K562 (cell line): ENCODE measurements around the gene PGRMC2. TPM values are rescaled to one million over a fixed set of nuclear protein-coding genes. Genes with fewer than 3 reads are reported as not detected.
A peak's percentile ranks its signal among the peaks of the same experiment; 100 is the strongest.

Experiments used
- ARID2 ChIP-seq: fragments of 450-650 bp; IDR thresholded peaks from 2 replicates; pipeline ENCODE4 v1.6.1; 2017; ENCODE audit warnings: antibody characterized with exemption, mild to moderate bottlenecking
- BRF1 ChIP-seq: IDR thresholded peaks from 3 replicates; pipeline ENCODE4 v1.6.1; 2011; ENCODE audit warnings: borderline replicate concordance, mild to moderate bottlenecking; ENCODE audit not compliant: insufficient read length; ENCODE audit errors: extremely low read depth
- ESRRB ChIP-seq: fragments of 250-450 bp; sonication (Bioruptor Pico); IDR thresholded peaks from 2 replicates; pipeline ENCODE4 v1.5.0; 2020; ENCODE audit warnings: mild to moderate bottlenecking, moderate library complexity, borderline replicate concordance
- KLF16 ChIP-seq: IDR thresholded peaks from 2 replicates; pipeline ENCODE4 v1.6.1; 2016; ENCODE audit warnings: antibody characterized with exemption
- LARP7 ChIP-seq: fragments of 450-650 bp; IDR thresholded peaks from 2 replicates; pipeline ENCODE4 v1.6.1; 2016
- LEF1 ChIP-seq: fragments of 450-650 bp; IDR thresholded peaks from 2 replicates; pipeline ENCODE4 v1.6.1; 2016; ENCODE audit warnings: mild to moderate bottlenecking
- PHB ChIP-seq: fragments of 250-450 bp; sonication (Bioruptor Pico); IDR thresholded peaks from 2 replicates; pipeline ENCODE4 v1.5.0; 2021
- RHOXF2B ChIP-seq: fragments of 250-450 bp; sonication (Bioruptor Pico); conservative IDR thresholded peaks from 2 replicates; pipeline ENCODE4 v1.5.1; 2021
- SNRNP70 ChIP-seq: fragments of 200-400 bp; formaldehyde crosslinking; optimal IDR thresholded peaks from 2 replicates; pipeline ENCODE3; 2017; ENCODE audit warnings: low read depth, low read length
- SRF ChIP-seq, 2 experiments: fragments of 250-450, 450-650 bp in 1 of 2; sonication (Bioruptor Pico) in 1 of 2; sonication (generic) in 1 of 2; formaldehyde crosslinking; IDR thresholded peaks; 2 replicates each; pipeline versions ENCODE4 v1.5.0 to v1.5.1; 2020 to 2022; ENCODE audit warnings: mild to moderate bottlenecking in 1 of 2, missing genetic modification reagents in 1 of 2
- STAT5B ChIP-seq: fragments of 250-450 bp; sonication (Bioruptor Pico); IDR thresholded peaks from 2 replicates; pipeline ENCODE4 v1.8.0; 2021; ENCODE audit warnings: mild to moderate bottlenecking, inconsistent platforms
- TEAD2 ChIP-seq: fragments of 450-650 bp; IDR thresholded peaks from 2 replicates; pipeline ENCODE4 v1.6.1; 2016; ENCODE audit warnings: missing genetic modification characterization, control low read depth, missing compliant biosample characterization
- TGIF2 ChIP-seq: sonication (generic); formaldehyde crosslinking; IDR thresholded peaks from 2 replicates; pipeline ENCODE4 v1.8.1; 2022; ENCODE audit warnings: mild to moderate bottlenecking, missing genetic modification reagents, moderate library complexity
- TRIM24 ChIP-seq, 2 experiments: fragments of 450-650 bp; IDR thresholded peaks; 2 replicates each; pipeline ENCODE4 v1.6.1; 2016
- polyA plus RNA-seq, 8 experiments: library from polyadenylated mRNA; depleted of rRNA in 4 of 8; stranded (reverse) in 5 of 8; unstranded in 3 of 8; fragments of >200 nt; fragmentation: Nextera tagmentation in 2 of 8; fragmentation: Illumina TruSeq in 1 of 8; extraction: Ambion mirVana in 2 of 8; extraction: Trizol in 1 of 8; gene quantifications; 2 replicates each; pipeline versions ENCODE4 v1.2.1 to v1.2.3, GENCODE V29; 2011 to 2014; ENCODE audit warnings: inconsistent platforms in 1 of 8, missing spikeins in 1 of 8
- total RNA-seq, 7 experiments: library from RNA; depleted of rRNA in 6 of 7; stranded (reverse); fragments of >200 nt in 6 of 7; fragmentation: Illumina TruSeq in 2 of 7; extraction: Trizol in 2 of 7; gene quantifications; 2 replicates each; pipeline versions ENCODE4 v1.2.1 to v1.2.3, GENCODE V29; 2011 to 2021; ENCODE audit warnings: low replicate concordance in 1 of 7
- TF ChIP-seq, protein P1 (sequence below): sonication (generic); formaldehyde crosslinking; IDR thresholded peaks from 2 replicates; pipeline ENCODE4 v1.4.0; 2020; ENCODE audit warnings: mild to moderate bottlenecking, missing genetic modification reagents
- TF ChIP-seq, protein P2 (sequence below): fragments of 450-650 bp; IDR thresholded peaks from 2 replicates; pipeline ENCODE4 v1.6.1; 2016; ENCODE audit warnings: borderline replicate concordance
- TF ChIP-seq, protein P3 (sequence below): fragments of 450-650 bp; IDR thresholded peaks from 2 replicates; pipeline ENCODE4 v1.6.1; 2018; ENCODE audit not compliant: partially characterized antibody
- TF ChIP-seq, protein P4 (sequence below), 2 experiments: fragments of 150-350 bp in 1 of 2; IDR thresholded peaks; 2 replicates each; pipeline ENCODE4 v1.6.1; 2012 to 2016; ENCODE audit warnings: low read depth in 2 of 2, low read length in 2 of 2, mild to moderate bottlenecking in 1 of 2, moderate library complexity in 1 of 2

The PGRMC2 gene
- total and polyA plus RNA-seq, 9 of the 15 experiments (the other 6 are each of a cell fraction or from before 2014, with no cell fraction given) = 12.4 to 81.3 (median 22.7) TPM

DNA sequence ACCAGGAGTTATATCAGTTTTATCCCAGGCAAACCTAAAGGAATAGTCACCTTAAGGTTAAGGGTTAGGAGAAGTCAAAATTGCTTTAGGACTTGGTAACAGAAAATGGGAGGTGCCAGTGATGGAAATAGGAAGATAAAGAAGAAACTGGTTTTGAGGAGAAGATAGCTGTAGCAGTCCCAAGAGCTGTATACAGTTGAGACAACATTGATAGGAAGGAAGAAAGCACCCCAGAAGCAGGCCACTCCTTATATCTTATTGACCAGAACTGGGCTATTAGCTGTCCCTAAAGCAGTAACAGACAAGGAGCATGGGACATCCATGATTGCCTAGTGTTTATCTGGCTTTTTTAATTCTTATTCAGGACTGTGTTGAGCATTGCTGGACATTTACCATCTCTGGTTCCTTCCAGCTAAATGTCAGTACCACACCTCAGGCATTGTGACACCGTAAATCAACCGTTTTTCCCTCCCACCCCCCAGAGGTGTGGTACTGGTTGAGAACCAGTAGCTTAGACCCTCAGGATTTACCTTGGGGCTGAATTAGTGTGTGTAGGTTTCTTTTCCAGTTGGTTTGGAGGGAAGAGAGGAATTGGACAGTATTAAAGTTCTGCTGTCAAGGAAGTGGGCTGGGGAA, 2.0 kb upstream of the PGRMC2 start (continued):
- TF ChIP-seq LARP7 = no peak
- TF ChIP-seq RHOXF2B (CRISPR knock-in tag) = no peak
- TF ChIP-seq, protein P1, sequence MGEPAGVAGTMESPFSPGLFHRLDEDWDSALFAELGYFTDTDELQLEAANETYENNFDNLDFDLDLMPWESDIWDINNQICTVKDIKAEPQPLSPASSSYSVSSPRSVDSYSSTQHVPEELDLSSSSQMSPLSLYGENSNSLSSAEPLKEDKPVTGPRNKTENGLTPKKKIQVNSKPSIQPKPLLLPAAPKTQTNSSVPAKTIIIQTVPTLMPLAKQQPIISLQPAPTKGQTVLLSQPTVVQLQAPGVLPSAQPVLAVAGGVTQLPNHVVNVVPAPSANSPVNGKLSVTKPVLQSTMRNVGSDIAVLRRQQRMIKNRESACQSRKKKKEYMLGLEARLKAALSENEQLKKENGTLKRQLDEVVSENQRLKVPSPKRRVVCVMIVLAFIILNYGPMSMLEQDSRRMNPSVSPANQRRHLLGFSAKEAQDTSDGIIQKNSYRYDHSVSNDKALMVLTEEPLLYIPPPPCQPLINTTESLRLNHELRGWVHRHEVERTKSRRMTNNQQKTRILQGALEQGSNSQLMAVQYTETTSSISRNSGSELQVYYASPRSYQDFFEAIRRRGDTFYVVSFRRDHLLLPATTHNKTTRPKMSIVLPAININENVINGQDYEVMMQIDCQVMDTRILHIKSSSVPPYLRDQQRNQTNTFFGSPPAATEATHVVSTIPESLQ (CRISPR knock-in tag) = no peak
- no peak for TF ChIP-seq ARID2
- TF ChIP-seq ESRRB (CRISPR knock-in tag) = no peak
- no peak for TF ChIP-seq STAT5B
- TF ChIP-seq LEF1 = no peak
- TF ChIP-seq, protein P2, sequence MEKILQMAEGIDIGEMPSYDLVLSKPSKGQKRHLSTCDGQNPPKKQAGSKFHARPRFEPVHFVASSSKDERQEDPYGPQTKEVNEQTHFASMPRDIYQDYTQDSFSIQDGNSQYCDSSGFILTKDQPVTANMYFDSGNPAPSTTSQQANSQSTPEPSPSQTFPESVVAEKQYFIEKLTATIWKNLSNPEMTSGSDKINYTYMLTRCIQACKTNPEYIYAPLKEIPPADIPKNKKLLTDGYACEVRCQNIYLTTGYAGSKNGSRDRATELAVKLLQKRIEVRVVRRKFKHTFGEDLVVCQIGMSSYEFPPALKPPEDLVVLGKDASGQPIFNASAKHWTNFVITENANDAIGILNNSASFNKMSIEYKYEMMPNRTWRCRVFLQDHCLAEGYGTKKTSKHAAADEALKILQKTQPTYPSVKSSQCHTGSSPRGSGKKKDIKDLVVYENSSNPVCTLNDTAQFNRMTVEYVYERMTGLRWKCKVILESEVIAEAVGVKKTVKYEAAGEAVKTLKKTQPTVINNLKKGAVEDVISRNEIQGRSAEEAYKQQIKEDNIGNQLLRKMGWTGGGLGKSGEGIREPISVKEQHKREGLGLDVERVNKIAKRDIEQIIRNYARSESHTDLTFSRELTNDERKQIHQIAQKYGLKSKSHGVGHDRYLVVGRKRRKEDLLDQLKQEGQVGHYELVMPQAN = no peak
- no peak for TF ChIP-seq SRF (CRISPR knock-in tag; IDR thresholded peaks at IDR 0.05)
- TF ChIP-seq, protein P3, sequence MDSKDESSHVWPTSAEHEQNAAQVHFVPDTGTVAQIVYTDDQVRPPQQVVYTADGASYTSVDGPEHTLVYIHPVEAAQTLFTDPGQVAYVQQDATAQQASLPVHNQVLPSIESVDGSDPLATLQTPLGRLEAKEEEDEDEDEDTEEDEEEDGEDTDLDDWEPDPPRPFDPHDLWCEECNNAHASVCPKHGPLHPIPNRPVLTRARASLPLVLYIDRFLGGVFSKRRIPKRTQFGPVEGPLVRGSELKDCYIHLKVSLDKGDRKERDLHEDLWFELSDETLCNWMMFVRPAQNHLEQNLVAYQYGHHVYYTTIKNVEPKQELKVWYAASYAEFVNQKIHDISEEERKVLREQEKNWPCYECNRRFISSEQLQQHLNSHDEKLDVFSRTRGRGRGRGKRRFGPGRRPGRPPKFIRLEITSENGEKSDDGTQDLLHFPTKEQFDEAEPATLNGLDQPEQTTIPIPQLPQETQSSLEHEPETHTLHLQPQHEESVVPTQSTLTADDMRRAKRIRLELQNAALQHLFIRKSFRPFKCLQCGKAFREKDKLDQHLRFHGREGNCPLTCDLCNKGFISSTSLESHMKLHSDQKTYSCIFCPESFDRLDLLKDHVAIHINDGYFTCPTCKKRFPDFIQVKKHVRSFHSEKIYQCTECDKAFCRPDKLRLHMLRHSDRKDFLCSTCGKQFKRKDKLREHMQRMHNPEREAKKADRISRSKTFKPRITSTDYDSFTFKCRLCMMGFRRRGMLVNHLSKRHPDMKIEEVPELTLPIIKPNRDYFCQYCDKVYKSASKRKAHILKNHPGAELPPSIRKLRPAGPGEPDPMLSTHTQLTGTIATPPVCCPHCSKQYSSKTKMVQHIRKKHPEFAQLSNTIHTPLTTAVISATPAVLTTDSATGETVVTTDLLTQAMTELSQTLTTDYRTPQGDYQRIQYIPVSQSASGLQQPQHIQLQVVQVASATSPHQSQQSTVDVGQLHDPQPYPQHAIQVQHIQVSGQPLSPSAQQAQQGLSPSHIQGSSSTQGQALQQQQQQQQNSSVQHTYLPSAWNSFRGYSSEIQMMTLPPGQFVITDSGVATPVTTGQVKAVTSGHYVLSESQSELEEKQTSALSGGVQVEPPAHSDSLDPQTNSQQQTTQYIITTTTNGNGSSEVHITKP = no peak
- TF ChIP-seq KLF16 = no peak
- TF ChIP-seq, protein P4, sequence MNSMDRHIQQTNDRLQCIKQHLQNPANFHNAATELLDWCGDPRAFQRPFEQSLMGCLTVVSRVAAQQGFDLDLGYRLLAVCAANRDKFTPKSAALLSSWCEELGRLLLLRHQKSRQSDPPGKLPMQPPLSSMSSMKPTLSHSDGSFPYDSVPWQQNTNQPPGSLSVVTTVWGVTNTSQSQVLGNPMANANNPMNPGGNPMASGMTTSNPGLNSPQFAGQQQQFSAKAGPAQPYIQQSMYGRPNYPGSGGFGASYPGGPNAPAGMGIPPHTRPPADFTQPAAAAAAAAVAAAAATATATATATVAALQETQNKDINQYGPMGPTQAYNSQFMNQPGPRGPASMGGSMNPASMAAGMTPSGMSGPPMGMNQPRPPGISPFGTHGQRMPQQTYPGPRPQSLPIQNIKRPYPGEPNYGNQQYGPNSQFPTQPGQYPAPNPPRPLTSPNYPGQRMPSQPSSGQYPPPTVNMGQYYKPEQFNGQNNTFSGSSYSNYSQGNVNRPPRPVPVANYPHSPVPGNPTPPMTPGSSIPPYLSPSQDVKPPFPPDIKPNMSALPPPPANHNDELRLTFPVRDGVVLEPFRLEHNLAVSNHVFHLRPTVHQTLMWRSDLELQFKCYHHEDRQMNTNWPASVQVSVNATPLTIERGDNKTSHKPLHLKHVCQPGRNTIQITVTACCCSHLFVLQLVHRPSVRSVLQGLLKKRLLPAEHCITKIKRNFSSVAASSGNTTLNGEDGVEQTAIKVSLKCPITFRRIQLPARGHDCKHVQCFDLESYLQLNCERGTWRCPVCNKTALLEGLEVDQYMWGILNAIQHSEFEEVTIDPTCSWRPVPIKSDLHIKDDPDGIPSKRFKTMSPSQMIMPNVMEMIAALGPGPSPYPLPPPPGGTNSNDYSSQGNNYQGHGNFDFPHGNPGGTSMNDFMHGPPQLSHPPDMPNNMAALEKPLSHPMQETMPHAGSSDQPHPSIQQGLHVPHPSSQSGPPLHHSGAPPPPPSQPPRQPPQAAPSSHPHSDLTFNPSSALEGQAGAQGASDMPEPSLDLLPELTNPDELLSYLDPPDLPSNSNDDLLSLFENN (IDR thresholded peaks at IDR 0.05; ENCODE audit: low read depth in 2 of 2, low read length in 2 of 2) = no peak
- TF ChIP-seq TRIM24 (IDR thresholded peaks at IDR 0.05) = 0 out of 4 replicates have a peak, but pooled peaks of 1 of the 2 experiments have one; percentile 12
- no peak for TF ChIP-seq BRF1
- no peak for TF ChIP-seq PHB (CRISPR knock-in tag)
- no peak for TF ChIP-seq SNRNP70
- no peak for TF ChIP-seq TEAD2
- TF ChIP-seq TGIF2 (CRISPR knock-in tag) = no peak
